ENCODE measurements around the gene MYL1.

The MYL1 gene

DNA sequence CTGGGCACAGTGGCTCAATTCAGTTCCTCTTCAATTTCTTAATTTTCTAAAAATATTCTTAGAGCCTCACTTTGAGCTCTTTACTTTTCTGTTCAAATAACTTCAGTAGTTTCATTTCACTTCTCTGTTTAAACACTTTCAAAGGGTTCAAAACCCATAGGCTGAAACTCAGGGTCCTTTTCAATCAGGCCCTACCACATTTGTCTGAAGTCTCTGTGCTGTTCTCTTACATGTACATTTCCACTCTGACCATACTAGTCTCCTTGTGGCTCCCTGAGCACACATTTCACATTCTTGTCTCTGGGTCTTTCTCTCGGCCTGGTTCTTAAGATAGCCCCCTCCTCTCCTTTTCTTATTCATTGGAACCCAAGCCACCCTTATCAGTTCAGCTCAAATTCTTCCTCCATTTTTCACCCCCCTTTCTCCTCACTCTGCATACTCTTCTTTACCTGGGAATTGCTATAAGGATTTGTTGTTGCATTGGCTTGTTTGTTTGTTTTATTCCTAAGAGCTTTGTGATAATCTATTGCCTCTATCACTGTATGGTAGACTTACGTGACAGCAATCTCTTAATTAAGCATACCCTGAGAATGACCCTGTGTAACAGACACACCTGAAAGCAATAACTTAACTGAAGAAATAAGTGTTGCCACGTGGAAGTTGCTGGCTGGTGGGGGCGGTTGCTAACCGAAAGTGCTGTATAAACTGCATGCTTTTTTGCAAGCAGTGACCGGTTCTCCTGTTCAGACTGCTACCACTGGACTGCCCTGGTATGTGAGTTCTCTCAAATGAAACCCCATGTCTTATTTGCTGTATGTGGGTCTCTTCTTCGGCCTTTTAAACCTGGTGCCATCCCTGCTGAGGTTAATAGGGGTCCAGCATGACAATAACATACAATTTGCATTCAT lies 62.0 kb downstream of the MYL1 start:
- H3K4me3 ChIP-seq (ENCODE audit: low read depth, low read length): no peak overlapping the region
- TF ChIP-seq, protein P1, sequence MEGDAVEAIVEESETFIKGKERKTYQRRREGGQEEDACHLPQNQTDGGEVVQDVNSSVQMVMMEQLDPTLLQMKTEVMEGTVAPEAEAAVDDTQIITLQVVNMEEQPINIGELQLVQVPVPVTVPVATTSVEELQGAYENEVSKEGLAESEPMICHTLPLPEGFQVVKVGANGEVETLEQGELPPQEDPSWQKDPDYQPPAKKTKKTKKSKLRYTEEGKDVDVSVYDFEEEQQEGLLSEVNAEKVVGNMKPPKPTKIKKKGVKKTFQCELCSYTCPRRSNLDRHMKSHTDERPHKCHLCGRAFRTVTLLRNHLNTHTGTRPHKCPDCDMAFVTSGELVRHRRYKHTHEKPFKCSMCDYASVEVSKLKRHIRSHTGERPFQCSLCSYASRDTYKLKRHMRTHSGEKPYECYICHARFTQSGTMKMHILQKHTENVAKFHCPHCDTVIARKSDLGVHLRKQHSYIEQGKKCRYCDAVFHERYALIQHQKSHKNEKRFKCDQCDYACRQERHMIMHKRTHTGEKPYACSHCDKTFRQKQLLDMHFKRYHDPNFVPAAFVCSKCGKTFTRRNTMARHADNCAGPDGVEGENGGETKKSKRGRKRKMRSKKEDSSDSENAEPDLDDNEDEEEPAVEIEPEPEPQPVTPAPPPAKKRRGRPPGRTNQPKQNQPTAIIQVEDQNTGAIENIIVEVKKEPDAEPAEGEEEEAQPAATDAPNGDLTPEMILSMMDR (IDR thresholded peaks at IDR 0.05; ENCODE audit: low read depth, low read length): no peak

DNA sequence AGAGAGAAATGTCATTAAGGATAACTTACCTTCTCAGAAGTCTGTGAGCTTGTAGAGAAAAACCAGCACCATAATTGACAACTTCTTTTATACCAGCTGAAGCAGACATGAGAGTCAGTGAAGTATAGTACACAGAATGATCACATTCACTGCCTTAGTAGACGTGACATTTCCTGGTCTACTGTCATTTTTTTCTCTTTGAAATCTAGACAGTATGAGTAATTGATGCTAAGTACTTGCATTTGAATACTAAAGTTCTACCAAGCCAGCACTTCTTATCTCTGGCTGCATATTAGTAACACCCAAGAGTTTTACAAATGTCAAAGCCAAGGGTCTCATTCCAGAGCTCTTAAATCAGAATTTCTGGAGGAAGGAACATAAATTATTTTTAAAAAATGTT lies 64.4 kb downstream of the MYL1 start:
- TF ChIP-seq, protein P1 (IDR thresholded peaks at IDR 0.05; ENCODE audit: low read depth, low read length): no peak
- no peak overlapping the region for H3K4me3 ChIP-seq (ENCODE audit: low read depth, low read length)

Measured in WI38 (cell line).